ENCODE results near the gene AGMO.

DNA sequence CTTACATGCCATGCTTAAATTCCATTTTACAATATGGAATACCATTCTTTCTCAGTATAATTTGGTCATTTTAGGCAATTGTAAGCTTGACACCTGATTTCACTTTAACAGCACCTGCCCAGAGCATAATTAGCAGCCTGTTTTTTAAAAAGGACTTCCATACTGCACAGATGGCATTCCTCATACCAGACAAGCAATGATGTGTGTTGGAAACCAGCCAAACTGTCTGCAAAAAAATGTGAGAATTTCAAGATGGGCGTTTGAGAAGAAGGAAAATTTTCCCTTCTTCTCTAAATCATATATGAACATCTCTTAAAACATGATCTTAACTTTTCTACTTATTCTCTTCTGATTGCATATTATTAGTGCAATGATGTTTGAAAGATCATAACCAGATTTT, 40.4 kb upstream of the AGMO start:
- TF ChIP-seq ZNF317 (CRISPR knock-in tag; IDR thresholded peaks at IDR 0.05; ENCODE audit: borderline replicate concordance, low read depth) (no peak), TCF7 (CRISPR knock-in tag; IDR thresholded peaks at IDR 0.05; ENCODE audit: low read depth) (no peak), PRRX2 (CRISPR knock-in tag; IDR thresholded peaks at IDR 0.05) (no peak), ZNF396 (CRISPR knock-in tag; IDR thresholded peaks at IDR 0.05; ENCODE audit: borderline replicate concordance) (no peak)
- TF ChIP-seq, protein P1, sequence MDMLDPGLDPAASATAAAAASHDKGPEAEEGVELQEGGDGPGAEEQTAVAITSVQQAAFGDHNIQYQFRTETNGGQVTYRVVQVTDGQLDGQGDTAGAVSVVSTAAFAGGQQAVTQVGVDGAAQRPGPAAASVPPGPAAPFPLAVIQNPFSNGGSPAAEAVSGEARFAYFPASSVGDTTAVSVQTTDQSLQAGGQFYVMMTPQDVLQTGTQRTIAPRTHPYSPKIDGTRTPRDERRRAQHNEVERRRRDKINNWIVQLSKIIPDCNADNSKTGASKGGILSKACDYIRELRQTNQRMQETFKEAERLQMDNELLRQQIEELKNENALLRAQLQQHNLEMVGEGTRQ (CRISPR knock-in tag; IDR thresholded peaks at IDR 0.05), result no peak
- TF ChIP-seq, protein P2, sequence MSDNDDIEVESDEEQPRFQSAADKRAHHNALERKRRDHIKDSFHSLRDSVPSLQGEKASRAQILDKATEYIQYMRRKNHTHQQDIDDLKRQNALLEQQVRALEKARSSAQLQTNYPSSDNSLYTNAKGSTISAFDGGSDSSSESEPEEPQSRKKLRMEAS (CRISPR knock-in tag; IDR thresholded peaks at IDR 0.05), result no peak
- TF ChIP-seq, protein P3, sequence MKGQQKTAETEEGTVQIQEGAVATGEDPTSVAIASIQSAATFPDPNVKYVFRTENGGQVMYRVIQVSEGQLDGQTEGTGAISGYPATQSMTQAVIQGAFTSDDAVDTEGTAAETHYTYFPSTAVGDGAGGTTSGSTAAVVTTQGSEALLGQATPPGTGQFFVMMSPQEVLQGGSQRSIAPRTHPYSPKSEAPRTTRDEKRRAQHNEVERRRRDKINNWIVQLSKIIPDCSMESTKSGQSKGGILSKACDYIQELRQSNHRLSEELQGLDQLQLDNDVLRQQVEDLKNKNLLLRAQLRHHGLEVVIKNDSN (CRISPR knock-in tag; IDR thresholded peaks at IDR 0.05), result no peak
- TF ChIP-seq, protein P4, sequence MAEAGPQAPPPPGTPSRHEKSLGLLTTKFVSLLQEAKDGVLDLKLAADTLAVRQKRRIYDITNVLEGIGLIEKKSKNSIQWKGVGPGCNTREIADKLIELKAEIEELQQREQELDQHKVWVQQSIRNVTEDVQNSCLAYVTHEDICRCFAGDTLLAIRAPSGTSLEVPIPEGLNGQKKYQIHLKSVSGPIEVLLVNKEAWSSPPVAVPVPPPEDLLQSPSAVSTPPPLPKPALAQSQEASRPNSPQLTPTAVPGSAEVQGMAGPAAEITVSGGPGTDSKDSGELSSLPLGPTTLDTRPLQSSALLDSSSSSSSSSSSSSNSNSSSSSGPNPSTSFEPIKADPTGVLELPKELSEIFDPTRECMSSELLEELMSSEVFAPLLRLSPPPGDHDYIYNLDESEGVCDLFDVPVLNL (CRISPR knock-in tag; IDR thresholded peaks at IDR 0.05; ENCODE audit: borderline replicate concordance, low read depth), result no peak
- TF ChIP-seq, protein P5, sequence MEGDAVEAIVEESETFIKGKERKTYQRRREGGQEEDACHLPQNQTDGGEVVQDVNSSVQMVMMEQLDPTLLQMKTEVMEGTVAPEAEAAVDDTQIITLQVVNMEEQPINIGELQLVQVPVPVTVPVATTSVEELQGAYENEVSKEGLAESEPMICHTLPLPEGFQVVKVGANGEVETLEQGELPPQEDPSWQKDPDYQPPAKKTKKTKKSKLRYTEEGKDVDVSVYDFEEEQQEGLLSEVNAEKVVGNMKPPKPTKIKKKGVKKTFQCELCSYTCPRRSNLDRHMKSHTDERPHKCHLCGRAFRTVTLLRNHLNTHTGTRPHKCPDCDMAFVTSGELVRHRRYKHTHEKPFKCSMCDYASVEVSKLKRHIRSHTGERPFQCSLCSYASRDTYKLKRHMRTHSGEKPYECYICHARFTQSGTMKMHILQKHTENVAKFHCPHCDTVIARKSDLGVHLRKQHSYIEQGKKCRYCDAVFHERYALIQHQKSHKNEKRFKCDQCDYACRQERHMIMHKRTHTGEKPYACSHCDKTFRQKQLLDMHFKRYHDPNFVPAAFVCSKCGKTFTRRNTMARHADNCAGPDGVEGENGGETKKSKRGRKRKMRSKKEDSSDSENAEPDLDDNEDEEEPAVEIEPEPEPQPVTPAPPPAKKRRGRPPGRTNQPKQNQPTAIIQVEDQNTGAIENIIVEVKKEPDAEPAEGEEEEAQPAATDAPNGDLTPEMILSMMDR (IDR thresholded peaks at IDR 0.05), result no peak
- TF ChIP-seq, protein P6, sequence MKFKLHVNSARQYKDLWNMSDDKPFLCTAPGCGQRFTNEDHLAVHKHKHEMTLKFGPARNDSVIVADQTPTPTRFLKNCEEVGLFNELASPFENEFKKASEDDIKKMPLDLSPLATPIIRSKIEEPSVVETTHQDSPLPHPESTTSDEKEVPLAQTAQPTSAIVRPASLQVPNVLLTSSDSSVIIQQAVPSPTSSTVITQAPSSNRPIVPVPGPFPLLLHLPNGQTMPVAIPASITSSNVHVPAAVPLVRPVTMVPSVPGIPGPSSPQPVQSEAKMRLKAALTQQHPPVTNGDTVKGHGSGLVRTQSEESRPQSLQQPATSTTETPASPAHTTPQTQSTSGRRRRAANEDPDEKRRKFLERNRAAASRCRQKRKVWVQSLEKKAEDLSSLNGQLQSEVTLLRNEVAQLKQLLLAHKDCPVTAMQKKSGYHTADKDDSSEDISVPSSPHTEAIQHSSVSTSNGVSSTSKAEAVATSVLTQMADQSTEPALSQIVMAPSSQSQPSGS (CRISPR knock-in tag; IDR thresholded peaks at IDR 0.05; ENCODE audit: borderline replicate concordance, low read depth), result no peak
